Stimulated activated naive CD4-positive, alpha-beta T cell (primary cell): Measurements from ENCODE around the gene PRDM16.

Experiments used
- DNase-seq, 6 experiments: peaks; one replicate each; lab custom pipeline; 2025; lab: John Stamatoyannopoulos, UW

PRDM16 gene

DNA sequence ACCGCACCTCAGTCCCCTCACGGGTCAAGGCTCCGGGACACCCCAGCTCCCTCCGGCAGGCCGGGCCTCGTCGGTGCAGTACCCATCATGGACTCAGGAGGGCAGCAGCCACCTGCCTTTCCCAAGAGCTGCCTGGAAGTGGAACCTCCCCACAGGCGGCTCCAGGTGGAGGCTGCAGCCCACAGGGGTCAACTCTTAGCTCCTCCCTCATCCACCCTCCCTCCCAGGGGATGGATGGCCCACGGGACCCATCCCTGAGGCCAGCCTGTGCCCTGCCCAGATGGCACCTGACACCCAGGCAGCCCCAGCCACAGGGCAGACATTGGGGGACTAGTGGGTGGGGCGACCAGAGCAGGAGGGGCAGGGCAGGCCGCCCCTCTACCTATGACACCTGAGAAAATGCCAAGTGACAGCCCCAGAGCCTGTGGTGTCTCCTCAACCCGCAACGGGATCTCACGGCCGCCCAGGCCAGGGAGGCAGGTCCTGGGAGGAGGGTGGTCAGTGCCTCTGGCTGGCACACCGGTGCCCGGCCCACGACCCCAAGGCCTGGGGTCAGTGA is 384.3 kb downstream of the PRDM16 start:
- peak; percentile 23 to 77 (median 59) for DNase-seq

GRCh38 chr1:3453891-3454810 is 385.1 kb downstream of the PRDM16 start, which contains the start of gene ARHGEF16:
TSS of gene ARHGEF16 (plus strand) at chr1:3454665. CDS start at chr1:3463085, 8,420 bp downstream.
- DNase-seq, result peak in 4 of 6 experiments; percentile 15 to 30 (median 22)

GRCh38 chr1:3454811-3455618 is 386.0 kb downstream of the PRDM16 start:
- peak in 1 of 6 experiments; percentile 17 for DNase-seq

DNA sequence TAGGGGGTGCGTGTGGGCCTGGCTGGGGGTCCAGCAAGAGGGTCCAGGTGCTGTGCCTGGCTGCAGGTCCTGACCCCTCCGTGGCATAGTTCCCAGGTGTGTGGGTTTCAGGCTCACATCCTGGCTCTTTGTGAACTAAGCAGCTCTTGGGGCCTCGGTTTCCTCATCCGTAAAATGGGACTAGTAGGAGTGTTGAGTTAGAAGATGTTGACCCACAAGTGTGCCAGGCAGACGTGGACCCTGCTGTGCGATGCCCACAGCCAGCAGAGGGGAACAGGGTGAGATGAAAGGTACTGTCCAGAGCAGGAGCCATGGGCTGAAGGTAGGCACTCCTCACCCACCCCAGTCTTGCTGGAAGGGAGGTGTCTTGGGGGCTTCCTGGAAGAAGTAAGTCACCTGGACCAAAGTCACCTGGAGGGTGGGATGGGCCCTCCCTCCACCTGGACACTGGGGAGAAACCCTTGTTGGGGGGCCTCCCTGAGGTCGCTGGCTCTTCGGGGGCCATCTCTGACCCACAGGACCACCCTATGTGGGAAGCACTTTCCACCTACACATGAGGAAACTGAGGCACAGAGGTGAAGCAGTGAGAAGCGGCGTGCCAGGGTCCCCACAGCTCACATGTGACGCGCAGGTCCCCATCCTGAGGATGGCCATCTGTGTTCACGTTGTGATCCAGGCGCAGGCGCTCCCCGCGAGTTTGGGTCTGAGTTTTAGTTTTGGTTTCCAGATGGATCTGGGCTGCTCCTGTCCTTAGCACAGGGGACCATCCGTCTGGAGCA is 386.9 kb downstream of the PRDM16 start:
- no peak for DNase-seq

GRCh38 chr1:3456449-3456963 is 387.5 kb downstream of the PRDM16 start:
- no peak for DNase-seq

DNA sequence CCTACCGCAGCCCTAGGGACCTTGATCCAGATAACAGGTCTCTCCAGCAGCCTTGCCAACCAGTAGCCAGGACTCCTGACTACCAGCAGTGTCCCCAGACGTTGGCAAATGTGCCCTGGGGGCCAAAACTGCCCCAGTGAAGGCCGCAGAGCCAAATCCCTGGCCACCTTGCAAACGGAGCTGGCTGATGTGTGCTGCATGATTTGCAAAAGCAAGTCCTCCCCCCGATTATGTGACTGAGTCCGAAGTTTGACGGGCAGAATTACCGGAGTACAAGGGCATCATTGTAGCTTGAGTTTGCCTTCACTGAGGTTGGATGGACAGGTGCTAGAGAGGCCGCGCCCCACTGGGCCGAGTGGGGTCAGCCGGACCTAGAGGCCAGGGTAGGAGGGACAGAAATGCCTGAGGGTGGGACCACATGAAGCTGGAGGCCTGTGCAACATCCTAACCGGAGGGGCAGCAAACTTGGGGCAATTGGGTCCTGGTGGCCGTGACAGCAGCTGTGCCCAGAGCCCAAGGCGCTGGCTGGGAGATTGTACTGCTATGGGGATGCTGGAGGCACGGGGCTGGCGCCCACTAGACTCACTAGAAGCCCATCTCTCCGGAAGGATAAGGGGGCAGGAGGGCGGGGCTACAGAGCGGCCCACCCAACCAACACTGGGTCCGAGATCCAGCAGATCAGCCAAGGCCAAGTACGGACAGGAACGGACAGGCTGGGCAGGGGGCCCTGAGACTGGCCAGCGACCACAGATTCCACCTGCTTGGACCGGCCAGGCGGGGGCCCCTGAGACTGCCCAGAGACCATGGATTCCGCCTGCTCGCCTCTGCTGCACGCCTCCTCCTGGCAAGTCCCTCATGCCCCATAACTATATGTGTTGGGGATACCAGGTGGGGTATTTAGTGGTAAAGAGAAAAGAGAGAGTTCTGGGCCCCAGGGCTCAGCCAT is 388.2 kb downstream of the PRDM16 start:
- DNase-seq, result no peak

DNA sequence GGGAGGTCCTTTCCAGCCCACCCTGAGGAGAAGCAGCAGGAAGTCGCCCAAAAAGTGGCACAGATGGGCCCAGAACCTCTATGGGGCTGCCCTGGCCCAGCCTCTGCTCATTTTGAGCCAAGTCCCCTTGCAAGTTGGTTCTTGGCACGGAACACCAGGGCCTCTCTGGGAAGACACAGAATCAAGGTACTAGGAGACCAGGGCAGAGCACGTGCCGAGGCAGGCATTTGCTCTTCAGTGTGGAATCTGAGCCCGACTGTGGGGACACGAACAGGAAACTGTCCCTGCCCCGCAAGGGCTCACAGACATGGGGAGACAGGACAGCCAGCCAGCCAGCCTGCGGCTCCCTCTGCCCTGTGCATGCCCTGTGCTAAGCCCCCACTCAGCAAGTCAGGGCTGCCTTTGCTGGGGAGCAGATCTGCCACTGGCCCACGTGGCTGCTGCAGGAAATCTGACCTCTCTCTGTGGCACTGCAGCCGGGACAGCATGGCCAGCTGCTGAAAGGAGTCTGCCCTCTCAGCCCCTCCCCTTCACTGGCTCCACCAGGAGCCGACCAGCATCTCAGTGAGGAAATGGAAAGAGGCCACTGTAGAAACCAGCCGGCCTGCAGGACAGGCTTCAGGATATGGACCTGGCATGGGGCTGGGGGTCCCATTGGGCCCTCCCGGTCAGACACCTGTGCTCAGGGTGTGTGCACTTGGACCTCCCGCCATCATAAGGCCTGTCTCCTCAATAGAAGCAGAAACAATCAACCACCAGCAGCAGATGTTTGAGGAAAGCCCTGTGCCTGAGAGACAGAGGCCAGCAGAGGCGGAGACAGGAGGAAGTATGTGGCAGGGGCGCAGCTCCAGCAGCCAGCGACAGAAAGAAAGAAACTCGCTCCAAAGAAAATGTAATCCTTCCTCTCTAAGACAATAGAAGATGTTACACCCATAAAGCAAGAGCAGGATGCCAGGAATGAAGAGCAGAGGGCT is 389.2 kb downstream of the PRDM16 start:
- no peak for DNase-seq

GRCh38 chr1:3459051-3459908 is 390.3 kb downstream of the PRDM16 start:
- no peak for DNase-seq

GRCh38 chr1:3459940-3460671 is 391.1 kb downstream of the PRDM16 start:
- DNase-seq, result no peak

DNA sequence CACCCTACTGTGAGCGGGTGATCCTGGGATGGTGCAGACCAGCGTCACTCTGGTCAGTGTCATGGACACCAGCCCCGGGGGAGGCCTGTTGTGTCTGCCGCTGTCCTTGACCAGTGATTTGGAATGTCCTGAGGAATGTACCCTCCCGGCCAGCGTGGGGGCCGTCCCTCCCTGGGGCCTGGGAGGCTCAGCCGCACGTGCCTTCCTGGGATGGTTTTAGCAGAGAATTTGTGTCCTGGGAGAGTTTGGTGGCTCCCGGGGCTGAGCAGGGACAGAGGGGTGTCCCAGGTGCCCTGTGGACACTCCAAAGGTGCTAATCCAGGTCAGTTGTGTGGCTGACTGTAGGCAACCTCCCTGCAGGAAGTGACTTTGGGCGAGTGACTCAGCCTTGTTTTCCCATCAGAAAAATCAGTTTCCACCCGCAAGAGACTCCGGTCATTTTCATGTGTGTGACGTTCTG is 391.7 kb downstream of the PRDM16 start:
- no peak for DNase-seq

- DNase-seq, result no peak
Observed at GRCh38 chr1:3461238-3461933, 392.4 kb downstream of the PRDM16 start.

- no peak for DNase-seq
Observed at GRCh38 chr1:3461934-3462275, 392.9 kb downstream of the PRDM16 start.

DNA sequence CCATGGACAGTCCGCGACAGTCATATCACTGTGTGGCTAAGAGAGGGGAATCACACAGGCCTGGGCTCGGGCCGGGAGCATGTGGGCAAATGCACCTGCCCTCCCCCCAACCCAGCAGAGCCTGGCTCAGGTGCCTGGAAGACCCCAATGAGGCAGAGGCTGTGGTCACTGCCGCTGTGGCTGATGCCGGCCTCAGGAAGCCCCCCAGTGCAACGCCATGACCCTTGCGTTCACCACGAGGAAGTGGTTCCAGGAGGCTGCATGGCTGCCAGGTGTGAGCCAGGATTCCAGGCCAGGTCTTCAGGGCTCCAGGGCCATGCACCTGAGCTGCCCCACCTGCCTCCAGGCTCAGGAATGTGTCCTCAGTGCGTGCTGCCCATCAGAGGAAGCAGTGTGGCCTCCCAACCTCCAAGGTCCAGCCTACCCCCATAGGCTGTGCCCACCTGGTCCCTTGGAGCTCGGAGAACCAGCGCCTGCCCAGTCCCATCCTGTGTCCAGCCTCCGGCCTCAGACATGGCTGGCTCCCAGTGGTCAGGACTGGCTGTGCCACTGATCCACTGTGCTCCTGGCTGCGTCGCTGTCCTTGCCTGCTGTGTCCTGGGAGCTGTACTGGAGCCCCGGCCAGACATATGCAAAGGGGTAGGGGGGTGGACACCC is 393.5 kb downstream of the PRDM16 start:
- DNase-seq, result no peak

DNA sequence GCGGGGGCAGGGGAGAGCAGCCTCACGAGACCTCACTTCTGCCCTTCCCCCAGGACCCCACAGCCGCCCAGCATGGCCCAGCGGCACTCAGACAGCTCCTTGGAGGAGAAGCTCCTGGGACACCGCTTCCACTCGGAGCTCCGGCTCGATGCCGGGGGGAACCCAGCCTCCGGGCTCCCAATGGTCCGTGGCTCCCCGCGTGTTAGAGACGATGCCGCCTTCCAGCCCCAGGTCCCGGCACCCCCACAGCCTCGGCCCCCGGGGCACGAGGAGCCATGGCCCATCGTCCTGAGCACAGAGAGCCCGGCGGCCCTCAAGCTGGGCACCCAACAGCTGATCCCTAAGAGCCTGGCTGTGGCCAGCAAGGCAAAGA is 394.0 kb downstream of the PRDM16 start:
- DNase-seq, result no peak

DNA sequence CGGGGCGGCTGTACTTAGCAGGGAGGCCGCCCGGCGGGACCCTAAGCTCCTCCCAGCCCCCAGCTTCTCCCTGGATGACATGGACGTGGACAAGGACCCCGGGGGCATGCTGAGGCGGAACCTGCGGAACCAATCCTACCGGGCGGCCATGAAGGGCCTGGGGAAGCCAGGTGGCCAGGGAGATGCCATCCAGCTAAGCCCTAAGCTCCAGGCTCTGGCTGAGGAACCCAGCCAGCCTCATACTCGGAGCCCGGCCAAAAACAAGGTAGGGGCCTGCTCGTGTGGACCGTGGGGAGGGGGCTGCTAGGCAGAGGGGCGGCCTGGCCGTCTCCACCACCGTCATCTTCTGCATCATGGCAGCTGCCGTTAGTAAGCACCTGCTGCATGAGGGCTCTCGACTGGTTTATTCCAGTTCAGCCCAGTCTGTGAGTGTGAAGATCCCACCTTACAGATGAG is 394.4 kb downstream of the PRDM16 start:
- DNase-seq, result no peak
